ENCODE results near the gene ACOX3.

ACOX3 gene

GRCh38 chr4:8459867-8460445 lies 19.4 kb upstream of the ACOX3 start:
- no peak for TF ChIP-seq CTCF (IDR thresholded peaks at IDR 0.05; ENCODE audit: borderline replicate concordance, control extremely low read depth, extremely low read depth, insufficient read depth, missing control alignments)
- no peak for DNase-seq (ENCODE audit: low spot score)
- in situ Hi-C loops (cut with MboI; ENCODE audit: low sequenced_read_pairs, unreplicated experiment) = no loop called here

GRCh38 chr4:8457646-8458252 lies 17.2 kb upstream of the ACOX3 start:
- in situ Hi-C loops (cut with MboI; ENCODE audit: low sequenced_read_pairs, unreplicated experiment) = no loop called here
- no peak for DNase-seq (ENCODE audit: low spot score)
- TF ChIP-seq CTCF (IDR thresholded peaks at IDR 0.05; ENCODE audit: borderline replicate concordance, control extremely low read depth, extremely low read depth, insufficient read depth, missing control alignments) = no peak

GRCh38 chr4:8453957-8454356 lies 13.4 kb upstream of the ACOX3 start:
- TF ChIP-seq CTCF (IDR thresholded peaks at IDR 0.05; ENCODE audit: borderline replicate concordance, control extremely low read depth, extremely low read depth, insufficient read depth, missing control alignments) = no peak
- in situ Hi-C loops (cut with MboI; ENCODE audit: low sequenced_read_pairs, unreplicated experiment) = no loop called here
- no peak for DNase-seq (ENCODE audit: low spot score)

- DNase-seq (ENCODE audit: low spot score) = no peak
- in situ Hi-C loops (cut with MboI; ENCODE audit: low sequenced_read_pairs, unreplicated experiment) = no loop called here
- TF ChIP-seq CTCF (IDR thresholded peaks at IDR 0.05; ENCODE audit: borderline replicate concordance, control extremely low read depth, extremely low read depth, insufficient read depth, missing control alignments) = no peak
Observed at GRCh38 chr4:8451440-8452182, 11.1 kb upstream of the ACOX3 start.

GRCh38 chr4:8446122-8446521 lies 5.6 kb upstream of the ACOX3 start:
- TF ChIP-seq CTCF (IDR thresholded peaks at IDR 0.05; ENCODE audit: borderline replicate concordance, control extremely low read depth, extremely low read depth, insufficient read depth, missing control alignments) = no peak
- in situ Hi-C loops (cut with MboI; ENCODE audit: low sequenced_read_pairs, unreplicated experiment) = no loop called here
- DNase-seq (ENCODE audit: low spot score) = no peak

GRCh38 chr4:8443801-8444200 lies 3.3 kb upstream of the ACOX3 start:
- in situ Hi-C loops (cut with MboI; ENCODE audit: low sequenced_read_pairs, unreplicated experiment) = no loop called here
- DNase-seq (ENCODE audit: low spot score) = no peak
- TF ChIP-seq CTCF (IDR thresholded peaks at IDR 0.05; ENCODE audit: borderline replicate concordance, control extremely low read depth, extremely low read depth, insufficient read depth, missing control alignments) = no peak
